HG02870 (cell line): ENCODE results near the gene TIMP3.
"Not testable (repeated sequence)": the region's sequence is repeated elsewhere in the genome, so short reads cannot be mapped to it uniquely, and the experiment has no call there.

Experiments used
- ATAC-seq: cut with Tn5 transposase; IDR thresholded peaks from one replicate; pipeline ENCODE4 v1.9.1; 2021; ENCODE audit warnings: mild to moderate bottlenecking, moderate library complexity; ENCODE audit not compliant: unreplicated experiment

TIMP3 gene

GRCh38 chr22:32850591-32851517, 49.3 kb downstream of the TIMP3 start:
- no peak for ATAC-seq

- ATAC-seq: no peak
Observed at GRCh38 chr22:32852395-32853251, 51.1 kb downstream of the TIMP3 start.

GRCh38 chr22:32853662-32854061, 52.2 kb downstream of the TIMP3 start:
- no peak for ATAC-seq

- no peak for ATAC-seq
Observed at GRCh38 chr22:32854351-32854804, 52.9 kb downstream of the TIMP3 start.

GRCh38 chr22:32855045-32855756, 53.7 kb downstream of the TIMP3 start:
- no peak for ATAC-seq

GRCh38 chr22:32858121-32858703, 56.7 kb downstream of the TIMP3 start:
- no peak for ATAC-seq

- no peak for ATAC-seq
Observed at GRCh38 chr22:32858957-32859356, 57.5 kb downstream of the TIMP3 start.

GRCh38 chr22:32859743-32860142, 58.2 kb downstream of the TIMP3 start:
- no peak for ATAC-seq

- no peak for ATAC-seq
Observed at GRCh38 chr22:32861330-32861729, 59.8 kb downstream of the TIMP3 start.

GRCh38 chr22:32862083-32862482, 60.6 kb downstream of the TIMP3 start:
- no peak for ATAC-seq

GRCh38 chr22:32862936-32863661, 61.6 kb downstream of the TIMP3 start:
- ATAC-seq: no peak

GRCh38 chr22:32864041-32864440, 62.5 kb downstream of the TIMP3 start:
- no peak for ATAC-seq

- no peak for ATAC-seq
Observed at GRCh38 chr22:32864596-32864995, 63.1 kb downstream of the TIMP3 start.

- no peak for ATAC-seq
Observed at GRCh38 chr22:32866953-32867352, 65.4 kb downstream of the TIMP3 start.

- ATAC-seq: no peak
Observed at GRCh38 chr22:32868946-32869345, 67.4 kb downstream of the TIMP3 start.

- no peak for ATAC-seq
Observed at GRCh38 chr22:32870474-32870873, 69.0 kb downstream of the TIMP3 start.

GRCh38 chr22:32873604-32874003, 72.1 kb downstream of the TIMP3 start:
- not testable (repeated sequence) for ATAC-seq

GRCh38 chr22:32874385-32874784, 72.9 kb downstream of the TIMP3 start:
- ATAC-seq: no peak

- ATAC-seq: no peak
Observed at GRCh38 chr22:32874976-32875375, 73.5 kb downstream of the TIMP3 start.

GRCh38 chr22:32876516-32876915, 75.0 kb downstream of the TIMP3 start:
- no peak for ATAC-seq
